ENCODE results near the gene BRD7. TPM values are rescaled to one million over a fixed set of nuclear protein-coding genes. Genes with fewer than 3 reads are reported as not detected.
A peak's percentile ranks its signal among the peaks of the same experiment; 100 is the strongest.

BRD7 gene
- polyA plus RNA-seq, 3 donors, result 11.4 to 33.0 (median 21.2) TPM

DNA sequence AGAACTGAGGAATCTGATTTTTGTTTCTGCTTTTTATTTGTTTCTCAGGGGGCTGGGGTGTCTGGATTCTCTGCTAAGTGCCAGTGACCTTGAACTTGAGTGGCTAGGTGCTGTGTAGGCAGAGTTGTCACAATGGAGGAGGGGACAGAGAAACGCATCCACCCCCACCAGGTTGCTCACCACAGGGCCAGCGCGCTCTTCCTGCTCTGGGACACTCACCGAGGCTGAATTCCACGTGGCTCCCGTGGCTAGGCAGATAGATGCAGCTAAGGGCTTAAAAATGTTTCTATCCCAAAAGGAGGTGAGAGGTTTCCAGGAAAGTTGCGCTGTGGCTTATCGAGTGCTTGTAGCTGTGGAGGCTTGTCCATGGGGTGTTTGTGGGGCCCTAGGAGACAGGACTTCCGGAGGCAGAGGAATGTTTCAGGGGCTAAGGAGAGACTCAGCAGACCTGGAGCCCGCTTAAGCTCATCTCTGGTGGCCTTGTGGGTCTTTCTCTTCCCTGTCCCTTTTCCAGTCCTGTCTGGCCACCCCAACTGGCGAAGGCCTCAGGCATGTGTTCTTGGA lies 65.7 kb downstream of the BRD7 start:
- Histone ChIP-seq H3K9ac (ENCODE audit: insufficient read depth, low read length, poor library complexity, severe bottlenecking) (no peak overlapping the region), H3K27ac (ENCODE audit: low read depth in 1 of 2, low read length in 2 of 2) (peak overlapping the region in 1 of 2 donors; percentile 41), H3K4me2 (replicated peaks; ENCODE audit: extremely low read depth, low read length, poor library complexity, severe bottlenecking) (no peak overlapping the region), H3K27me3 (ENCODE audit: control insufficient read depth in 2 of 2, insufficient read depth in 2 of 2, low read length in 2 of 2) (no peaks in the 10 kb centered on the region), H2AFZ (ENCODE audit: insufficient read depth, low read depth, low read length, poor library complexity, severe bottlenecking) (no peak overlapping the region), H3K4me3 (replicated peaks in 1 of 3; ENCODE audit: low read depth in 2 of 3, low read length in 3 of 3) (no peak overlapping the region), H3K36me3 (replicated peaks in 1 of 2; ENCODE audit: control insufficient read depth in 1 of 2, insufficient read depth in 2 of 2, low read length in 2 of 2) (peaks cover 95 to 100% of the 10 kb centered on the region in 2 donors), H3K4me1 (ENCODE audit: control insufficient read depth in 1 of 2, insufficient read depth in 2 of 2, low read length in 2 of 2) (no peaks in the 10 kb centered on the region), H4K20me1 (ENCODE audit: insufficient read depth, low read length) (peaks cover 100% of the 10 kb centered on the region), H3K79me2 (ENCODE audit: insufficient read depth, low read length) (peaks cover 49% of the 10 kb centered on the region), H3K9me3 (replicated peaks in 1 of 2; ENCODE audit: control insufficient read depth in 1 of 2, insufficient read depth in 1 of 2, low read length in 2 of 2) (no peaks in the 10 kb centered on the region)
- intact Hi-C loops (cut with micrococcal nuclease), result no loop called here
- DNase-seq, result no peak
- Mint-ChIP-seq H3K4me1 (no peaks in the 10 kb centered on the region), H3K27ac (peak overlapping the region in 5 of 7 donors; percentile 28 to 53 (median 46)), H3K36me3 (peaks cover 76 to 98% of the 10 kb centered on the region in 2 donors), H3K27me3 (ENCODE audit: low read depth in 3 of 3) (peaks cover 0 to 2% (median 1%) of the 10 kb centered on the region in 3 donors), H3K9me3 (no peaks in the 10 kb centered on the region), H3K4me3 (no peak overlapping the region)
- TF ChIP-seq CTCF (IDR thresholded peaks at IDR 0.05), result no peak
- WGBS (ENCODE audit: insufficient coverage), result 100% methylated on average over 4 of the region's 11 CpGs

DNA sequence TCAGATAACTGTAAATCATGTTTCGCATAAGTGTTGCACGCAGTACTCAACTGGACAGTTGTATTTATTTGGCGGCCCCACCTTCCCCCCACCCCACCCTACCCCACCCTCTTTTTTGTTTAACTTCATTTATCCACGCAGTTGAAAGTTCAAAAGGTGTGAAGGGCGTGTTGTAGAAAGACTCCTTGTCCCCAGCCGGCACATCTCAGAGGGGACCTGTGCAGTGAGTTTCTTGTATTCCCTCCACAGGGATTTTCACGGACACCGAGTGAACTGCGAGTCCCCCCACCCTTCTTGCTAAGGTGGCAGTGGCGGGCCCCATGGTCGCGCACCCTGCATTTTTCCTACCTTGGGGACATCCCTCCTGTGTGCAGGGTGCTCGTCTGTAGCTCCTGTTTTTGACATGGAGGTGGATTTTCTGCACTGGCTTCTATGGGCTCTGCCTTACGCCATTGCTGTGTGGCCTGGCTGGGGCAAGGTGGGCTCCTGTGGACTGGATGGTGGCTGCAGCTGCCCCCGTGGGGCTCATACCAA lies 66.2 kb downstream of the BRD7 start:
- H4K20me1 ChIP-seq (ENCODE audit: insufficient read depth, low read length), result peaks cover 100% of the 10 kb centered on the region
- DNase-seq, result no peak
- H3K4me2 ChIP-seq (replicated peaks; ENCODE audit: extremely low read depth, low read length, poor library complexity, severe bottlenecking), result no peak overlapping the region

More for the DNA sequence above, 66.2 kb downstream of the BRD7 start:
- H3K9ac ChIP-seq (ENCODE audit: insufficient read depth, low read length, poor library complexity, severe bottlenecking), result no peak overlapping the region
- intact Hi-C loops (cut with micrococcal nuclease), result no loop called here
- no peak overlapping the region for H3K4me3 Mint-ChIP-seq
- H3K27ac ChIP-seq (ENCODE audit: low read depth in 1 of 2, low read length in 2 of 2), result peak overlapping the region in 1 of 2 donors; percentile 41
- WGBS (ENCODE audit: insufficient coverage), result 97% methylated on average over 8 of the region's 15 CpGs
- no peaks in the 10 kb centered on the region for H3K27me3 ChIP-seq (ENCODE audit: control insufficient read depth in 2 of 2, insufficient read depth in 2 of 2, low read length in 2 of 2)
- peaks cover 55% of the 10 kb centered on the region for H3K79me2 ChIP-seq (ENCODE audit: insufficient read depth, low read length)
- no peak overlapping the region for H2AFZ ChIP-seq (ENCODE audit: insufficient read depth, low read depth, low read length, poor library complexity, severe bottlenecking)
- no peaks in the 10 kb centered on the region for H3K9me3 Mint-ChIP-seq
- H3K27me3 Mint-ChIP-seq (ENCODE audit: low read depth in 3 of 3), result peaks cover 0 to 2% (median 1%) of the 10 kb centered on the region in 3 donors
- TF ChIP-seq CTCF (IDR thresholded peaks at IDR 0.05), result no peak
- peak overlapping the region in 1 of 7 donors; percentile 50 for H3K27ac Mint-ChIP-seq
- H3K36me3 ChIP-seq (replicated peaks in 1 of 2; ENCODE audit: control insufficient read depth in 1 of 2, insufficient read depth in 2 of 2, low read length in 2 of 2), result peaks cover 97 to 100% of the 10 kb centered on the region in 2 donors
- peaks cover 76 to 98% of the 10 kb centered on the region in 2 donors for H3K36me3 Mint-ChIP-seq
- no peaks in the 10 kb centered on the region for H3K4me1 ChIP-seq (ENCODE audit: control insufficient read depth in 1 of 2, insufficient read depth in 2 of 2, low read length in 2 of 2)
- no peak overlapping the region for H3K4me3 ChIP-seq (replicated peaks in 1 of 3; ENCODE audit: low read depth in 2 of 3, low read length in 3 of 3)
- H3K9me3 ChIP-seq (replicated peaks in 1 of 2; ENCODE audit: control insufficient read depth in 1 of 2, insufficient read depth in 1 of 2, low read length in 2 of 2), result no peaks in the 10 kb centered on the region
- H3K4me1 Mint-ChIP-seq, result no peaks in the 10 kb centered on the region
